HG02884 (cell line): ENCODE measurements around the gene PDZRN3.

Source experiments
- ATAC-seq: cut with Tn5 transposase; IDR thresholded peaks from one replicate; pipeline ENCODE4 v1.9.1; 2021; ENCODE audit warnings: mild to moderate bottlenecking, moderate library complexity; ENCODE audit not compliant: unreplicated experiment

Gene PDZRN3

GRCh38 chr3:73498764-73499622 is 125.7 kb downstream of the PDZRN3 start:
- no peak for ATAC-seq

GRCh38 chr3:73497646-73498406 is 126.9 kb downstream of the PDZRN3 start:
- no peak for ATAC-seq

GRCh38 chr3:73493543-73494308 is 131.0 kb downstream of the PDZRN3 start:
- ATAC-seq = no peak

DNA sequence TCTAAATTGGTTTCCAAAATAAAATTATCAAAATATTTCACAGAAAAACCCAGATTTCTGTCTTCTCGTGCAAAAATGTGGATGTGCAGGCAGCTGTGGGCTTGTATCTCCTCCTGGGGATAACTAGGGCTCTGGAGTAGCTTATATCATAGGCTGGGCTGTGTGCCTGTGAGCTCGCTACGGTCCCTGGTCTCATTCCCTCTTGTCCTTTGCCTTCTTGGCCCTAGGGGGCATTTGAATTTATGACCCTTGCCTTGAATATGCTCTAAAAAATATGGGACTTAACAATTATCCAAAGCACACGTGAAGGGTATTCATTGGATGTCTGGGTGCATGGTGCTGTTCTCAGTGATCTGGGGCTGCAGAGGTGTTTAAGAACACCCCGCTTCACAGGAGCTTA is 132.6 kb downstream of the PDZRN3 start:
- no peak for ATAC-seq

- no peak for ATAC-seq
Measured at GRCh38 chr3:73491287-73491662, 133.5 kb downstream of the PDZRN3 start.

GRCh38 chr3:73490453-73491286 is 134.1 kb downstream of the PDZRN3 start:
- ATAC-seq = no peak

DNA sequence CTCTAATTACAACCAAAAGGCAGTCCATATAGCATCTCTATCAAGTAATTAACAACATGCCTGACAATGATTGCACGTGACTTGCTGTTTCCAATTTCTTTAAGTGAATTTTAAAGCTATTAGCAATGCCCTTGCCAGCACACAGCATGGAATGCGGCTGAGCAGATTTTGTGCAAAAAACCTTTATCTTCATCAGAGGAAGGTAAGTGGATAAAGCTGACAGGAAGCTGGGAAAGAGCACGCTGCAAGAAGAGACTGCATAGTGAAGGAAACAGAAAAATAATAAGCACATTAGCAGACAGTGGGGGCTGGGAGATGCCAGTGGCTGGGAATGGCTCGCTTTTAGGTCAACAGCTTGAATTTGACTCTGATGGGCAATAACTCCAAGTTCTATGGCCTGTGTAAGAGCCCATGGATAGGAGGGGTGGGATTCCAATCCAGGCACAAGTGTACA is 138.8 kb downstream of the PDZRN3 start:
- ATAC-seq = no peak

DNA sequence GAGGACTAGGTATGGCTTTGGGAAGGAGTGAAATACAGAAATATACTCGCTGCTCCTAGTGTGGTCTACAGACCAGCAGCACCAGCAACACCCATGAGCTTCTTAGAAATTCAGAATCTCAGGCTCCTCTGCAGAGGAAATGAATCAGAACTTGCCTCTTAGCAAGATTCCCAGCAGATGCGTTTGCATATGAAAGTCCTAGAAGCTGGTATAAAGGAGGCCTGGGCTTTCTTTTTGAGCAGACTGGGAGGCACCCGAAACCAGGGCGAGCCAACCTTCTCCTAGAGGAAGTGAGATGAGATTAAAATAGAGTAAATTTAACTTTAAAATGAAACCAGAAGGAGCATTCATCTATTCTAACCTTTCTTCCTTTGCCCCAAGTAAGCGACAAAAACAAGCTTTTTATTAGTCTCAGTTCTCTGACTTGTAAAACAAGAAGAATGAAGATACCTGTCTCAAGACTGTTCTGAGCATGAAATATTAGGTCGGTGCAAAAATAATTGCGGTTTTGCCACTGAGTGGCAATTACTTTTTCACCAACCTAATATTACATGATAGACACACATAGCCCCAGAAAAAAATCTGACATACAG is 140.0 kb downstream of the PDZRN3 start:
- peak; percentile 82 for ATAC-seq

GRCh38 chr3:73481888-73482287 is 142.9 kb downstream of the PDZRN3 start:
- ATAC-seq = no peak

DNA sequence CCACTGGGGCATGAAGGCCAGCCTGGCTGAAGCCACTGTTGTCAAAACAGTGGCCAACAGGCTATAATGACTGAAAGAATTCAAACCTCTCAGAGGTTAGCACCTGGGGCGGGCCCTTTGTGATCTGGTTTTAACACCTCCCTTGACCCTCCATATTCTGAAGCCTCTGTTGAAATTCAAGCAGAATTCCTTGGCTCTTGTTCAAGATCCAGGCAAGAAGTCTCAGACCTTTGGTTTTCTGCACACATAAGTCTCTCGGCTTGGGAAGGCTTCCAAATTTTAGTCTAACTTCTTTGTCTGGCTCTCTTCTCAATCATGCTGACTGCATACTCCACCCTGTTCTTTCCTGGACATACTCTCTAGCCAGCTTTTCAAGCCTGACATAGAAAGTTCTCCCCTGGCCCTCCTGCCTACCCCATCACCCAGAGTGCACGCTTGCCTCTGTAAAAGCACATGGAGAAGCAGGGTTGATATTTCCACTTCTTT is 144.5 kb downstream of the PDZRN3 start:
- no peak for ATAC-seq

GRCh38 chr3:73479325-73479724 is 145.4 kb downstream of the PDZRN3 start:
- ATAC-seq = no peak

GRCh38 chr3:73478858-73479257 is 145.9 kb downstream of the PDZRN3 start:
- ATAC-seq = no peak

GRCh38 chr3:73475717-73476116 is 149.0 kb downstream of the PDZRN3 start:
- peak; percentile 43 for ATAC-seq

DNA sequence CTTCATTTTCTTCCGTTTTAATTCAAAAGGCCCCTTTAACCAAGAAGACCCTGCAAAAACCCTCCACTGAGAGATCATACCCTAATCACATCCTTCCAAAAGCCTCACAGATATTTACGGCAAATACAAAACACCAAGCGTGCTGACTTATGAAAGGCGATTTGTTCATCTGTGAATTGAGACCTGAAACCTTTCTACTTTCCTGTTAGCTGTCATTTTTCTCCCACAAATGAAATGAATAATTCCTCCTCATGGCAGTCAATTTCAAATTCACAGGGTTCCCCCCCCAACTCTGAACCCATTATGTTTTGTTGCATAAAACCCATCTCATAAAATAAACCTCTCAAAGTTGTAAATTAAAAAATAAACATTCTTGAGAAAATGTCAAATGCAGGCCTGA is 149.6 kb downstream of the PDZRN3 start:
- no peak for ATAC-seq

- no peak for ATAC-seq
Measured at GRCh38 chr3:73474619-73475018, 150.1 kb downstream of the PDZRN3 start.

GRCh38 chr3:73473898-73474416 is 150.8 kb downstream of the PDZRN3 start:
- no peak for ATAC-seq

DNA sequence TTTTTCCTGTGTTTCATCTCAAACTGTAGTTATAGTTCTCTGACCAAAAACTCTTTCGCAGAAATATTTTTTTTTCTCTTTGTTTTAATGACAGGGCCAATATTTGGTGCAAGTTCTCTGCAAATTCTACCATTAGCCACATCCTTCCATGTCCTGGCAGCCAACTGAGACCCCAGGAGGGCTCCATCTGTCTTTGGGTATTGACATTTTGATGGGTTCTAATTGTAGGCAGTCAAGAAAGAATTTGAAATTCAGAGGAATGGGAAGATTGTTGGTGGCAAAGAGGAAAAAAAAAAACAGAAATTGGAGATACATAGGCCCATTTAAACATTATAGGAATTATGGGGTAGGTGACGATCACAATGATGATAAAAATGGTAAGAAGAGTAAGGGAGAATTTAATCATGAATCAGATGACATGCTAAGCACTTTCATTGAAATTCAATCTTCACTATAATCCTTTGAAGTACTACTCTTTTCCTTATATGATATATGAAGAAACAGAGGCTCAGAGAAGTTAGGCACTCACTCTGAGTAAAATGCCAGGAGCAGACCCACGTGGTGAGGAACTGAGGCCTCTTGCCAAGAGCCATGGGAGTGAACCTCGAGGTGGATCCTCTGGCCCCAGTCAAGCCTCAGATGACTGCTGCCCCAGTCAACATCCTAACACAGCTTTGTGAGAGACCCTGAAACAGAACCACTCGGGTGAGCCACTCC is 151.4 kb downstream of the PDZRN3 start:
- no peak for ATAC-seq

- no peak for ATAC-seq
Measured at GRCh38 chr3:73471986-73472787, 152.6 kb downstream of the PDZRN3 start.
